GM18520 (cell line): ENCODE results near the gene KRTAP6-1.

Source experiments
- ATAC-seq: cut with Tn5 transposase; IDR thresholded peaks from one replicate; pipeline ENCODE4 v1.9.1; 2021; ENCODE audit not compliant: unreplicated experiment

Gene KRTAP6-1

GRCh38 chr21:30613836-30614235 is at the start of gene KRTAP6-1:
Gene KRTAP6-1 (minus strand): TSS chr21:30613930. CDS start chr21:30613904, 26 bp downstream.
- ATAC-seq: no peak

GRCh38 chr21:30652891-30653290 is 39.2 kb upstream of the KRTAP6-1 start:
- no peak for ATAC-seq

DNA sequence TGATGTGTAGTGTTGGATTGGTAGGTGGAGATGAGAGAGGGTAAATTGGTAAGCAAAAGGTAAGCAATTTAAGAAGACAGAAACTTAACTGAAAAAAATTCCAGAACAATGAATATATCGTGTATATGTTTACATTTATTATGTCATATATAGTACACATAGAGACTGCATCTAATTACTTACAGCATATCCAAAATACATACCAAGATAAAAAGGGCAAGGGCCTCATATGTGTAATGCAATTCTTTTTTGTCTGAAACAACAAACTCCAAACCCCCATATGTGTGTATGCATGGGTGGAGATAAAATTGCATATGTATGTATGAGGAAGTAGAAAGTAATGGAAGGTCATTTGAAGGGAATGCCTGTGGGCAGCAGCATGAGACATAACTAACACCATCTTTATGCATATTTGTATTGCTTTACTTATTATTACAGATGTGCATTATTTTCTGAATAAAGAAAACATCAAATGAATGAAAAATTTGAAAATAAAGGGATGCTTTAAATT is 33.2 kb upstream of the KRTAP6-1 start:
- ATAC-seq: no peak

GRCh38 chr21:30642564-30642963 is 28.8 kb upstream of the KRTAP6-1 start, which contains the start of gene KRTAP20-3:
Gene KRTAP20-3 (plus strand): TSS chr21:30642864.
- ATAC-seq: no peak

DNA sequence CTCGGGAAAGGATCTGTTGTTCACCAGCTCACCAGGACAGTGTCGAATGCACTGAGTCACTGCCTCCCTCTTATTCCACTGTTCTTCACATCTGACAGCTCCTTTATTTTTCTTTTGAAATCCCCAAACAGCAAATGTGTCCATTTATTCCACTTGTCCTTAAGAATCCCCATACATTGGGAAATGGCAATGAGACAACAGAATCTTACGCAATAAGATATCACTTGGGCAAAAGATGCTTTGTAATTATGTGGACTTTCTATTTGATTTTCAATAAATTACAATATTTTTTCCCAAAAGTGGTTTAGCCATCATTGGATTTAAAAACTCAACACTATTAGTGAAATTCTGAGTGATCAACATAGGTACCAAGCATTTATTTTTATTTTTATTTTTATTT is 25.0 kb upstream of the KRTAP6-1 start:
- no peak for ATAC-seq

DNA sequence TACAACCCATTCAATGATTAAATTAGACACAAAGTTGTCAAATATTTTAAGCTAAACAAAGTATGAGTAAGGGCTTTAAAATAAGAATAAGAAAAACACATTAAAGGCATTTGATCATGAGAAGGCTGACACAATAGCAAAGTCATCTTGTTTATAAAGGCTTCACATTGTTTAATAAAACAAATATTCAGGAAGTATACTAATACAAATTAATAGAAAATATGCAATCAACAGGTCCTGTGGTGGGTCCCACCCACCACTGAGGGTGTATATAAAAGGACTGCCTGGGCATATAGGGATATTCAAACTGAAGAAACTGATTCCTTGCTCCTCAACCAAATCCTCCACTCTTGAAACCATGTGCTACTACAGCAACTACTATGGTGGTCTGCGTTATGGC is 21.2 kb upstream of the KRTAP6-1 start, which contains the start of gene KRTAP20-2:
Gene KRTAP20-2, plus strand, starts transcription at position 301 of the 400 bp plus-strand sequence. Its CDS starts 58 bp downstream, at position 359.
- ATAC-seq: no peak

- ATAC-seq: no peak
These were observed 15.5 kb upstream of the KRTAP6-1 start for GRCh38 chr21:30629200-30629599.

GRCh38 chr21:30628109-30628508 is 14.4 kb upstream of the KRTAP6-1 start:
- ATAC-seq: no peak

DNA sequence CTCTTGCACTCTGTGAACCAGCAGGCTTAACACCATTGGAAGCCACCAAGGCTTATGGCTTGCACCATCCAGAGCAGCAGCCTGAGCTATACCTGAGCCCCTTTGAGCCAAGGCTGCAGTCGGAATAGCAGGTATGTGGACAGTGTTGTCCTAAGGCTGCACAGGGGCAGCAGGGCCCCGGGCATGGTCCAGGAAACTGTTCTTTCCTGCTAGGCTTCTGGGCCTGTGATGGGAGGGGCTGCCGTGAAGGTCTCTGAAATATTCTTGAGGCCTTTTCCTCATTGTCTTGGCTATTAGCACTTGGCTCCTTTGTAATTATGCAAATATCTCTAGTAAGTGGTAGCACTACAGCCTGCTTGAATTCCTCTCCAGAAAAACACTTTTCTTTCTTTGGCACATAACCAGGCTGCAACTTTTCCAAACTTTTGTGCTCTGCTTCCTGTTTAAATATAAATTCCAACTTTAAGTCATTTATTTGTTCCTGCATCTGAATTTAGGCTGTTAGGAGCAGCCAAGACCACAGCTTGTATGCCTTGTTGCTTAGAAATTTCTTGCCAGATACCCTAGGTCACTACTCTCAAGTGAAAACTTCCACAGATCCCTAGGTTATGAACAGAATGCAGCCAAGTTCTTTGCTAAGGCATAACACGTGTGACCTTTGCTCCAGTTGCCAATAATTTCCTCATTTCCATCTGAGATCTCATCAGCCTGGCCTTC is 11.9 kb upstream of the KRTAP6-1 start:
- no peak for ATAC-seq

DNA sequence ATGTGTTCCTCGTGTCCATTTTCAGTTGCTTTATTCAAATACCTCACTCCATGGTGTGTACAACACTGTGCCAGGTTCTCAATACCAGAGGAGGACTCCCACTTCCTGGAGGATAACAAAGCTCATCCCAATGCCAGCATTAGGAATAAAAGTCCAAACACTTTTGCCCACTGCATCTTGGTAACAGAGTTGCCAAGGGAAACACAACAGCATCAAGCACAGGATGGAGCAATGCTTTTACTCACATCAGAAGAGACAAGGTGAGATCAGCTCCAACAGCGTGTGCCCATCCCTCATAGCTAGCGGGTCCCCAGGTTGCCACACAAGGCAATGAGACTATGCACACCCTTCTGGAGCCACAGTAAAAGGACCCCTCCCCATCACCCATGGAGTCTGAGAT is 9.6 kb upstream of the KRTAP6-1 start:
- ATAC-seq: no peak

- no peak for ATAC-seq
These were observed 6.8 kb upstream of the KRTAP6-1 start, which contains the start of gene KRTAP20-4 for GRCh38 chr21:30620522-30620921. Gene KRTAP20-4 (plus strand): TSS chr21:30620627.

DNA sequence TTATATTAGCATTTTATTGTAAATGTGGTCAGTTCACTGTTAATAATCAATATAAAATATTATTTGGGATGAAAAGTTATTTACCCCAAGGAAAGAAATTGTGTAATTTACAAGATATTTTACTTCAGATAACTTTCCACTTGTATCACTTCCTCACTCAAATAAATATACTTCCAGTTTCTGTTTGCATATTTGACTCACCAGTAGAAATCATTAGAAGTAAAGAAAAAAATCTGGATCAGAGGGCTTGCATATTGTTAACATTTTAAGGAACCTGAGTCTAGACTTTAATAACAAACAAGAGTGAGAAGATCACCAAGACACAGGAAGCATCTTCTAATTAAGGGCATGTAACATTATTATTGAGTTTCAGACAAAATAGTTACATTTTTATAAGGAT is 6.3 kb upstream of the KRTAP6-1 start:
- ATAC-seq: no peak

GRCh38 chr21:30616125-30616524 is 2.4 kb upstream of the KRTAP6-1 start, which contains the start of gene KRTAP20-1:
Gene KRTAP20-1 (plus strand): TSS chr21:30616425. CDS start chr21:30616455, 30 bp downstream.
- ATAC-seq: no peak

DNA sequence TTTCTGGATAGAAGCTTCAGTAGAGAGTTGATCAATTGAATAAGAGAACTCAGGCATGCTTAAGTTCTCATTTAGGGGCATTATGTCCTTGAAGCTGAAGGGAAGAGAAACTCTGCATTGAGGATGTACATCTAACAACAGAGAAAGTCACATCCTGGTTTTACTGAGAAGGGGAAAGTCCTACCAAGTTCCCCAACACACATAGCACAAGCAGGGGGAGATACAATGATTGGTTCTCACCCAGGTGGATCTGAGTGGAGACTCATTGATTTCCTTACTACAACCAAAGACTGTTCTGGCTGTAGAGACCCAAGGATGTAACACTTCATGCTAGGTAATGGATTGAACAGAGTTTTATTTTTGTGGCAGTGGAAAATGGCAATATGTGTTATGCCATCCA is 1.5 kb upstream of the KRTAP6-1 start:
- no peak for ATAC-seq

- ATAC-seq: no peak
These were observed 1.6 kb downstream of the KRTAP6-1 start for GRCh38 chr21:30612132-30612531.

DNA sequence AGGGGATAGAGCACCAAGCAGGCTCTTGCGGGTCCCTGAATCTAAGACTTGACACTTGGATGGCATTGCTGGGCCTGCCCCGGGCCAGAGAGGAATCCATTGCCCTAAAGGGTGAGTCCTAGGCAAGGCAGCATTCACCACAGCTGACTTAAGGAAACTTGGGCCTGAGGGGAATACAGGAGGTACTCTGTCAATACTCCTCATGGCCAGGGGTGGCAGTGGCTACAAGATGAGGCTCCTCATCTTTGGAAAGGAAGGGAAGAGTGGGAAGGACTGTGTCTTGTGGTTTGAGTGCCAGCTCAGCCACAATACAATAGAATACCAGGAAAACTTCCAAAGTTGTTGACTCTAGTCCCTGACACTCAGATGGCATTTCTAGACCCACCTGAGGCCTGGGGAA is 7.8 kb downstream of the KRTAP6-1 start:
- ATAC-seq: no peak

DNA sequence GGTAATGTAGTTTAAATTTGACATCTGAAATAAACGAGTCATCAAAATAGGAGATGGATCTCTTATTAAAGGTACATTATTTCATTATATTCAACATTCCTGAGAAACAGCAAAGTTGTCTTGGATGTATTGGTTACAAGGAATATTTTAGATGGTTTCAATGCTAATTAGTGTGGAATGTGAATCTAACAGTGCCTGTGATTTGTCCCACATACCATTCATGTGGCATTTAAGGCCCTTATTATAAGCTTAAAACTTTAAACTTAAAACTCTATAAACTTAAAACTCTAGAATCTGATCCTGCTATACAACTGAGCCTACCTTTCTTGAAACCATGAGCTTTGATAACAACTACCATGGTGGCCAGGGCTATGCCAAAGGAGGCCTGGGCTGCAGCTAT is 12.9 kb downstream of the KRTAP6-1 start, which contains the start of gene KRTAP22-1:
Gene KRTAP22-1, plus strand, starts transcription at position 301 of the 400 bp plus-strand sequence.
- no peak for ATAC-seq

DNA sequence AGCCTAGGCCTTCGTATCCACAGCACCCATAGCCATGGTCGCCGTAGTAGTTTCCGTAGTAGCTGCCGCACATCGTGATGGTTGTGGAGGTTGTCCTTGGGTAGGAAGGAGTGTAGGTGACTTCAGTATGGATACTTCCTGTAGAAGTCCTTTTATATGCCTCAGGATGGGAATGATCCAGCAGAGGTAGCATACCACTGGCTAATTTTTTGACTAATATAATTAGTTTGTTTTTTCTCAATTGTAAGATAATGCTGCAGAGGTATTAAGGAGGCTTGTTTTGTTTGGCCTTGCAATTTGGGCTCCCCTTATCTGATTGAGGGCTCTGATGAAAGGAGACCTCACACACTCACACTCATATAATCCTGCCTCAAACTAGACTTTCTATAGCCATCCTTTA is 14.9 kb downstream of the KRTAP6-1 start, which contains the start of gene KRTAP6-2:
Gene KRTAP6-2, minus strand, starts transcription at position 101 of the 400 bp plus-strand sequence. Its CDS starts 28 bp downstream, at position 73.
- ATAC-seq: no peak

DNA sequence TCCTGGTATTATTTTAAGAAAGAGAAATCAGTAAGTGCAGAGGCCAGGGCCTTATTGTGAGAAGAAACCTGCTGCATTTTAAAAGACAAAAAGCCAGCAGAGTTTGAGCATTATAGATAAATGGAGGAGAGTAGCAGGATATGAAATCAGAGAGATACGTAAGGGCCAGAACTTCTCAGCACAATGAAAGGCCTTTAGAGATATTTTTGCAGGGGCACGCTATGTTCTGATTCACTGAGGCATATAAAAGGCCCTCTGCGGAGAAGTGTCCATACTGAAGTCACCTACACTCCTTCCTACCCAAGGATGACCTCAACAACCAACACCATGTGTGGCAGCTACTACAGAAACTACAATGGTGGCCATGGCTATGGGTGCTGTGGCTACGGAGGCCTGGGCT is 21.6 kb downstream of the KRTAP6-1 start, which contains the start of gene KRTAP6-3:
Gene KRTAP6-3, plus strand, starts transcription at position 301 of the 400 bp plus-strand sequence. Its CDS starts 6 bp downstream, at position 307.
- ATAC-seq: no peak

- no peak for ATAC-seq
These were observed 23.4 kb downstream of the KRTAP6-1 start, which contains the start of gene KRTAP22-2 for GRCh38 chr21:30590297-30590696. Gene KRTAP22-2 (minus strand): TSS chr21:30590397.

DNA sequence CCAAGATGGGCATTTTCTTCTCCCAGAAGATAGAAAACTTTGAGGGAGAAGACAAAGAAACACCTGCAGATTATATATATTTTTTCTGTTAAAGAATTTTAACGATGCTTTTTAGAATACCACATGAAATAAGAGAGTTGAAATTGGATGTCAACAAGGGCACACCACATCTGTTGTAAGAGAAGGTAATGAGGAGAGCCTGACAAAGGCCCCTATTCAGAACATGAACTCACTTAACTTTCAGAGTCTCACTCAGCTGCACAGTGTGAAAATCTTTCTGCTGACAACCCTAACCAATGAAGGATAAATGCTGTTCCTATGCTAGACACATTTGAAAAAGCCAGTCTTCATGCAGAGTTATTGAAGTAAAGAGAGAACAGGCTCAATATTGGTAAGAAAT is 30.9 kb downstream of the KRTAP6-1 start:
- ATAC-seq: no peak

GRCh38 chr21:30580132-30580531 is 33.6 kb downstream of the KRTAP6-1 start:
- no peak for ATAC-seq
